CD4-positive, alpha-beta T cell treated with Interleukin-12 subunit alpha and Interleukin-12 subunit beta, for 1 hour (primary cell): Measurements from ENCODE around the gene ZNF345.

Source experiments
- DNase-seq: peaks from one replicate; pipeline ENCODE4 v3.0.0-alpha.2; 2020

Gene ZNF345

DNA sequence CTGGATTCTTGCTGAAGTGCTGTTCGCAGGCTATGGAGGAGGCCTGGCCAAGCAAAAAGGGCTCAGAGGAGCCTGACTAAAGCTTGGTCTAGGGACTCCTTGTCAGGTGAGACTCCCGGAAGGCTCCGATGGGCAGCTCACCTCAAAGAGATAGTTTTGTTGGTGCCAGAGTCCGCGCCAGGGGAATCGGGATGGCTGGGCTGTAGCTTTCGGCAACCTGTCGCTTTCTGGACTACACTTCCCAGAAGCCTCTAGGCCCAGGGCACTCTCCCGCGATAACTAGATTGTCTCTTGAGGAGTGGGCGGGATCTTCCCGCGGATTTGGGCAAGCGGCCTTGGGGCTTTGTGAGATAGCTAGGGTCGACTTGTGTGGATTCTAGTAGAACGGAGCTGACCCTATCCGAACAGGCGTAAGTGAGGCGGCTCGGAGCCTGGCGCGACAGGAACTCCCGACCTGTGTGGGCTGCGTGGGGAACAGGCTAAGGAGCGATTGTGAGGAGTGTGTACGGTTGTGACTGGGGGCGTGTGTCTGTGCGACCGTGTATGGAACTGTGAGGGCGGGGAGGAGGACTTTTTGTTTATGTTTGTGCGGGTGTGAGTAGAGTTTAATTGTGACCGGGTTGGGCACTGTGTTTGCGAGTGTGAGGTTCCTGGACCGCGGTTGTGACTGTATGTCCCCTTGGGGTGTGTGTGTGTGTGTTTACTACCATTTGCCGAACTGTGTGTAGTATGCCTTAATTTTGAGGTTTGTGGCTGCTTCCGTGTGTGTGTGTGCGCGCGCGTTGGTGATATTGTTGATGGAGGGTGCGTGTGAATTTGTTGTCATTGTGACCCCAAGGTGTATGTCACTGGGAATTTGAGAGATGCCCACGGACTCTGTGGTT, at the start of gene ZNF345:
TSS of gene ZNF345 (plus strand) at position 318 of the 884 bp plus-strand sequence. CDS start 25,955 bp downstream, outside the sequence.
- peak; percentile 91 for DNase-seq

DNA sequence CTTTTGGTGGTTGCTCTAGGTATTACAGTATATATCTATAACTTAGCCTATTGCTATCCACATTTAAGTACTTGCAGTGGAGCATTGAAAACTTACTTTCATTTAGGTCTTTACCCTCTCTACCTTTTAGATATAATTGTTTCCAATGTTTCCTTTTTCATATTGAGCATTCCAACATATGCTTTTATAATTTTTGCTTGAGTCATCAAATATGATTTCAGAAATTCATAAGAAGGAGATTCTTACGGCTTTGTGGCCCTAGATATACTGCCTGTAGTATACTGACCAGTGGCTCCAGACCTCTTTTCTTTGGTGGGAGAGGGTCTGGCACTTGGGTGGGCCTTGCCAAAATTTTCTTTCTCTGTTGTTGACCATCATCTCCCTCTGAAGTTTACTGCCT, 45.3 kb upstream of the ZNF345 start:
- DNase-seq = no peak

DNA sequence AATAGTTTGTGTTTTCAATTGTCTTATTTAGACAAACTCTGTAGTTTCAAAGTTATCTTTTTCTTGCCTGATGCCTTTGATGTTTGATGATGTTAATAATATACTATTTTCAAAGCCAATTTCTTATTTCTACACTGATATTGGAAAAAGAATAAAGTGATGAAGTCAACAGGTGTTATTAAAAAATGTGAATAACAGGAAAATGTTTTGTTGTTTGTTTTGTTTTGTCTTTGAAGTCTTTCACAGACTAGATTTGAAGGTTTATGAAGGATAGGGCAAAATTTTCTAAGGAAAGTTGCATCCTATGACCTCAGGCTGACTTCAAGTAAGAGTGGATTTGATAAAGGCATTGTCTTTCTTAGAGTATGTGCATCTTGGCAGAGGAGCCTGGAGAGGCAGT, 43.6 kb upstream of the ZNF345 start:
- no peak for DNase-seq

DNA sequence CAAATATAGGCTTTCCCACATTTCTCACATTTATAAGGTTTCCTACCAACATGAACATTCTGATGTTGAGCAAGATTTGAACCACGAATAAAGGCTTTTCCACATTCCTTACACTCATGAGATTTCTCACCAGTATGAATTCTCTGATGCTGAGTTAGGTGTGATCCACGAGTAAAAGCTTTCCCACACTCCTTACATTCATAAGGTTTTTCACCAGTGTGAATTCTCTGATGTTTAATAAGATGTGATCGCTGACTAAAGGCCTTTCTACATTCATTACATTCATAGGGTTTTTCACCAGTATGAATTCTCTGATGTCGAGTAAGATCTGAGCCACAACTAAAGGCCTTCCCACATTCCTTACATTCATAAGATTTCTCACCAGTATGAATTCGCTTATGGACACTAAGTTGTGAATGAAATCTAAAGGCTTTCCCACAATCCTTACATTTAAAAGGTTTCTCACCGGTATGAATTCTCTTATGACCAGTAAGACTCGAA, 31.5 kb upstream of the ZNF345 start:
- DNase-seq = no peak

DNA sequence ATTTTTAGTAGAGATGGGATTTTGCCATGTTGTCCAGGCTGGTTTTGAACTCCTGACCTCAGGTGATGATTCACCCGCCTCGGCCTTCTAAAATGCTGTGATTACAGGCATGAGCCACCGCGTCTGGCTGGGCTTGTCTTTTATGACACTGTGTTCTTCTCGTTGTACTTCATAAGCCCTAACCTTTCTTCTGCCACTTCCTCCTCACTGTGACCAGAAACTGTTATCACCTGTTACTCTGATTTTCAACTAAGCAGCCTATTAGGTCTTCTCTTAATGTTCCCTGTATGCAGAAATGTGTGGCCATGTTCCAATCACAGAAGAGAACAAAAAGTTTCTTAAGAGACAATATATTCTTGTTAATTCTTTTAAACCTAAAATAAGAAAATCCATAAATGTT, 28.9 kb upstream of the ZNF345 start:
- DNase-seq = no peak

DNA sequence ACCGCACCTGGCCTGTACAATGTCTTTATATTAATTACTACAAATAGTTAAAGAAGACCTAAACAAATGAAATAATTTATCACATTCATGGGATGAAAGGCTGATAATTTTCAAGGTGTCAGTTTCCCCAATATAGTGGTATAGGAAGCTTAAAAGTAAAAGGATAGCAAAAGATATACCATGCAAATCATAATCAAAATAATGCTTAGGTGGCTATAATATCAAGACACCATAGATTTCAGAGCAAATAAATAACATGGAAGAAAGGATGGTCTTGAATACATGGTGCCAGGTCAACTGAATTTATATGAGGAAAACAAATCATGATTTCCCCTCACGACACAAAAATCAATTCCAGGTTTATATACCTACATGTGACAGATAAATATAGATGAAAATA, 17.2 kb upstream of the ZNF345 start:
- DNase-seq = no peak

DNA sequence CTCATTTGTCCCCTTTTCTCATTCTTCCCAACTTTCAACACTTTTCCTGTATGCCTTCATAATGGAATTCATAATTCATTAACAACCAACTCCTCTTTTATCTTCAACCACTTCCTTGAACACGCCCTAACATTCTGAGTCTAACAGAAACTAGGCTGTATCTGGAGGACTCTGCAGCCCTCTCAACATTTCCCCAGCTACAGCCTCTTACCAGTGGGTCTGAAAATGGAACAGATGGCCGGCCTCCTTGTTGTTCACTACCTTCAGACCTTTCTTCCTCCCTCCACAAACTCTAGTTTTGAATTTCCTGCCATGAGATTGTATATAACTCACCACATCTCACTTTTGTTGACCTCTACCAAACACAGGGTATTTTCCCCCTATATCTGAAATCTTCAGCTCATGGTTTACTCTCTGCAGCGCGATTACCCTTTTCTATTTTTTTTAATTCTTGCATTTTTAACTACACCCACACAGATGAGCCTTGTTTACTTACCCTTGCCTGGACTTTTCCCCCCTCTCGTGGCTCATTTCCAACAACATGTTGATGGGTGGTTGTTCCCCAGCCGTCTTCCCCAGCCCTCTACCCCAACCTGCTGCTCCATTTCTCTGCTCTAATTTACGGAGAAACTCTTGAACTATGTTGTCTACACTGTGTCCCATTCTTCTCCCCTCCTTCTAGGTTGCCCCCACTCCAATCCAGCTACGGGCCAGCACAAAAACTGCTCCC, 13.3 kb upstream of the ZNF345 start:
- peak; percentile 13 for DNase-seq

DNA sequence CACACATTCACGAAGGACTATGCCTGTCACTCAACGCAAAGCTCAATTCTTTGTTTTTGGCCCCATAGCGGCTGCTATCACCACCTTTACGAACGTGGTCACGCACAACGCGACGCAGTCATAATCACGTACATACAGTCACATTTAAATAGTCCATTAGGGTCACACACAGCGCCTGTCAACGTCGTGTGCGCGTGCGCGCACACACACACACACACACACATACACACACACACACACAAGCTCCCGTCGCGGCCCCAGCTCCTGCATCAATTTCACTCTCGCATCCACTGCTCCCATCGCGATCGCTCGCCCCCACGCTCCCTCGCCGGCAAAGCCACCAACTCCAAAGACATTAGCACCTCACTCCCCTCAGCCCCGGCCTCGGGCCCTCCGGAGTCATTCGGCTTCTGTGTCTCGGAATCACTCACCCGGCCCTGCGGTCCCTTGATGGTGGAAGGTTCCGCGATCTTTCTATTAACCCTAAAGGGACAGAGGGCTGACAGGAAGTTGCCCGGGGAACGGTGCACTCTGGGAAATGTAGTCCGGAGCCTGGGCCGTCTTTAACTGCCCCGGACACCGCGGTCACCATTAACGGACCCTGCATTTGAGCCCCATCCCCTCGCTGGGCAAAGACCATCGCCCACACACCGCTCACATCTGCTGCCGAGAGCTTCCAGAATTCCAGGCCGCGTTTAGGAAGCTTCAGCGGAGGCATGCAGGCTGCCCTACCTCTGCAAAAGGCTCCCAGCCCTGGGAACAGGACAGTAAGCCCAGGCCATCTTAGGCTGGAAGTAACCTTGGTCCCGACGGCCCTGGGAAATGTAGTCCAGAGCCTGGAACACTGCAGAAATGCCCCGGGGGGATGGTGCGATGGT, 12.5 kb upstream of the ZNF345 start, which contains the start of gene ZNF790:
TSS of gene ZNF790 (minus strand) at position 482 of the 878 bp plus-strand sequence. CDS start 12,768 bp downstream, outside the sequence.
- peak; percentile 89 for DNase-seq

DNA sequence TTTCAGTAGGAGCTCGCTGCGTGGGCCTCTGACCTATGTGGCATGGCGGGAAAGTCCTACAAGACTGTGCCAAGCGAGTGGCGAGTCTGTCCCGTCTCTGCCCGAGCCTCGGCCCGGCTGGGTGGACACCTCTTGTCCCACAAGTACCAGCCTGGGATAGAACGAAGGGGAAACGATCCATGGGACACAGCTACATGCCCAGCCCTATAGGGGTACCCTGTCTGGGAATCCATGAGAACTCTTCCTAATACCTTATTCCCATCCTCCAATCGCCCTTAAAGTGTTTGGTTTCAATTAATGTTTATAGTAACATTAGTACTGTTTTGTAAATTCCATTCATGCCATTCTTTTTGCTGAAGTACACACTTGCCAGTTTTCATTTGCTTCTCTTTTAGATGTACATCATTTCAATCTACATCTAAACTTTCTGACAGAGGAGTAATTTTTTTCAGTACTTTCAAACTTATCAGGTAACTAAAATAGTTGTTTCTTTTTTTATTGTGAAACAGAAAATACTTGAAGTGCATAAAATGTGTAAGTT, 11.8 kb upstream of the ZNF345 start:
- no peak for DNase-seq

DNA sequence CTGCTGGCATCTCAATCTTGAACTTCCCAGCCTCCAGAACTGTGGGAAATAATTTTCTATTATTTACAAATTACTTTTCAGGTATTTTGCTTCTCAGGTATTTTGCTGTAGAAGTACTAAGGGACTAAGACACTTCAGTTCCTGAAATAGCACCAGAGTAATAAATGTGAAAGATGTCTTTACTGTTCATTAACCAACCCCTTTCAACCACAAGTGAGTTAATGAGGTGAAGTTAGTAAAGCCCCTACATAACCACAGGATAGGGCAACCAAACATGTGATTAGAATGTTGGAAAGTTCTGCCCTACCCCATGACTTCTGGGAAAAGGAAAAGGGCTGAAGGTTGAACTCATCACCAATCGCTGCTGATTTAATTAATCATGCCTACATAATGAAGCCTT, 2.7 kb upstream of the ZNF345 start:
- DNase-seq = no peak

DNA sequence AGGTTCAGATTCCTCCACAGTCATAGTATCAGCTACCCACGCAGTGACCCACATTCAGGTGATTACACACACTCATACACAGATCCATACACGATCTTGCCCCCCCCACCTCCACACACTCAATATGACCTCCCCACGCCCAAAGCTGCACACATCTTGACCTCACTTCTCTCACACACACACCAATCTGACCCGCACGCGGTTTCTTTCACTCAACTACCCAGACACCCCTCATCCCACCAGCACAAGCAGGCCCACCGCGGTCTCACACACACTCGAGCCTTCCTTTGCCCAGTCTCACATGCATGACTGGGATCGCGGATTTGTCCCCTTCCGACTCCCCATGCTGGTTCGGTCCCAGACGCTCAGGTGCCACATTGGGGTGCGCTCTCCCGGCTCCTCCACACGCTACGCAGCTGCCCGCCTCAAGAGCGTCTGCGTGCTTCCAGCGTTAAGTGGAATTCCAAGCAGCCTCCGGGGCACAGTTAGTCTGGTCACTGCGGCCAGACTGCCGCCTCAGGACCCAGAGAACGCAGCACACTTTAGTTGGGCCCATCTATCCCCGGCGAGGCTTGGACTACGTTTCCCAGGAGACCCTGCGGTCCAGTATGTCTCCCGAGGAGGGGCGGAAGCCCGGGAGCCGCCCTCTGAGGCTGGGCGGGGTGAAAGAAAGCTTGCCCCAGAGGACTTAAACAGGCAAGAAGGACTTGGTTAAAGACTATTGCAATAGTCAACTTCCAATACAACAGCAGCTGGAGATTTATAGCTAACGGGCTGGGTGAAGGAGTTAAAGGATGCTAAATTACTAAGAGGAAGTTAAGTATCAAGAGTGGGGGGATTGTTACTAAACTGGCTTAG, 746 bp upstream of the ZNF345 start:
- peak; percentile 90 for DNase-seq

DNA sequence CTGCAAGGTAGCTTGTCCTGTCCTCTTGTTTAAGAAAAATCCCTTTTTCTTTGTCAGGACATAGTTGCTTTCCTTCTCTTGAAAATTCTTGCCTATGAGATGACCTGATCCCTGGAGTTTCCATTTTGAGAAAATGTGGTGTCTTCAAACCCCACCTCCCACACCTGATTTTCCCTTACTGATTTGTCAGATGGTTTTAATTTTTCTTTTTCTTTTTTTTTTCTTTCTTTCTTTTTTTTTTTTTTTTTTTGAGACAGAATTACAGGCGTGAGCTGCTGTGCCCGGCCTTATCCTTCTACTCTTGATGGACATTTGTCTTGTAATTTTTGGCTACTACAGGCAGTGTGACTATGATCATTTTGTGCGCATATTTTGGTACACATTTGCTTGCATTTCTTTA, 1.2 kb downstream of the ZNF345 start:
- DNase-seq = no peak

DNA sequence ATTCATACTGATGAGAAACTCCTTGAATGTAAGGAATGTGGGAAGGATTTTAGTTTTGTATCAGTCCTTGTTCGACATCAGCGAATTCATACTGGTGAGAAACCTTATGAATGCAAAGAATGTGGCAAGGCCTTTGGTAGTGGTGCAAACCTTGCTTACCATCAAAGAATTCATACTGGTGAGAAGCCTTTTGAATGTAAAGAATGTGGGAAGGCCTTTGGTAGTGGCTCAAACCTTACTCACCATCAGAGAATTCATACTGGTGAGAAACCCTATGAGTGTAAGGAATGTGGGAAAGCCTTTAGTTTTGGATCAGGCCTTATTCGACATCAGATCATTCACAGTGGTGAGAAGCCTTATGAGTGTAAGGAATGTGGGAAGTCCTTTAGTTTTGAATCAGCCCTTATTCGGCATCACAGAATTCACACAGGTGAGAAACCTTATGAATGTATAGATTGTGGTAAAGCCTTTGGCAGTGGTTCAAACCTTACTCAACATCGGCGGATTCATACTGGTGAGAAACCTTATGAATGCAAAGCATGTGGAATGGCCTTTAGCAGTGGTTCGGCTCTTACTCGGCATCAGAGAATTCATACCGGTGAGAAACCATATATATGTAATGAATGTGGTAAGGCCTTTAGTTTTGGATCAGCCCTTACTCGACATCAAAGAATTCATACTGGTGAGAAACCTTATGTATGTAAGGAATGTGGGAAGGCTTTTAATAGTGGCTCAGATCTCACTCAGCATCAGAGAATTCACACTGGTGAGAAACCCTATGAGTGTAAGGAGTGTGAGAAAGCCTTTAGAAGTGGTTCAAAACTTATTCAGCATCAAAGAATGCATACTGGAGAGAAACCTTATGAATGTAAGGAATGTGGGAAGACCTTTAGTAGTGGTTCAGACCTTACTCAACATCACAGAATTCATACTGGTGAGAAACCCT, 26.6 kb downstream of the ZNF345 start:
- no peak for DNase-seq

DNA sequence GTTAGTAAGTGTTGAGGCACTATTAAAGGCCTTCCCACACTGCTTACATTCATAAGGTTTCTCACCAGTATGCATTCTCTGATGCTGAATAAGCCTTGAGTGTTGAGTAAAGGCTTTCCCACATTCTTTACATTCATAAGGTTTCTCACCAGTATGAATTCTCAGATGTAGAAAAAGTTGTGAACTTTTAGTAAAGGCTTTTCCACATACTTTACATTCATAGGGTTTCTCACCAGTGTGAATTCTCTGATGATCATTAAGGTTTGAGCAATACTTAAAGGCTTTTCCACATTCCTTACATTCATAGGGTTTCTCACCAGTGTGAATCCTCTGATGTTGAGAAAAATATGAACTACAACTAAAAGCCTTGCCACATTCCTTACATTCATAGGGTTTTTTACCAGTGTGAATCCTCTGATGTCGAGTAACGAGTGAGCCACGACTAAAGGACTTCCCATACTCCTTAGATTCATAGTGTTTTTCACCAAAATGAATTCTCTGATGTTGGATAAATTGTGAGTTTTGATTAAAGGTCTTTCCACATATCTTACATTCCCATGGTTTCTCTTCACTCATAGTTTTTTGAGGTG, 41.2 kb downstream of the ZNF345 start:
- DNase-seq = no peak

DNA sequence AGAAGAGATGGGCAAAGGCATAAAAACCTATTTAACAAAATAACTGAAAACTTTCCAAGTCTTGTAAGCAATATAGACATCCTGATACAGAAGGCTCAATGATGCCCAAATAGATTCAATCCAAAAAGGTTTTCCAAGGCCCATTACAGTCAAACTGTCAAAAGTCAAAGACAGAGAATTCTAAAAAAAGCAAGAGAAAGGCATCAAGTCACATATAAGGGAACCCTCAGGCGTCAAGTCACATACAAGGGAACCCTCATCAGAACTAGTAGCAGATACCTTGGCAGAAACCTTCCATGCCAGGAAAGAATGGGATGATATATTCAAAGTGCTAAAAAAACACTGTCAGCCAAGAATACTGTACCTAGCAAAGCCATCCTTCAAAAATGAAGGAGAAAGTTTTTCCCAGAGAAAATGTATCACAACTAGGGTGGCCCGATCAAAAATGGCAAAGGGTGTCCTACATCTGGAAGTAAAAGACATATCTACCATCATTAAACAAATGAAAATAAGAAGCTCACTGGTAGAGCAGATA, 44.2 kb downstream of the ZNF345 start:
- DNase-seq = no peak

DNA sequence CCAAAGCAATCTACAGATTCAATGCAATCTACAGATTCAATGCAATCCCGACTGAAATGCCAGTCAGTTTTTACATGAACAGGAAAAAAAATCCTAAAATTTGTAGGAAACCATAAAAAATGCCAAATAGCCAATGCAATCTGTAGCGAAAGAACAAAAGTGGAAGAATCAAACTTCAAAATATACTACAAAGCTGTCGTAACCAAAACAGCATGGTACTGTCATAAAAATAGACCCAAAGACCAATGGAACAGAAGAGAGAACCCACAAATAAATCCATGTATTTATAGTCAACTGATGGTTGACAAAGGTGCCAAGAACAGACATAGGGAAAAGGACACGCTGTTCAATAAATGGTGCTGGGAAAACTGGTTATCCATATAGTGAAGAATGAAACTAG, 47.7 kb downstream of the ZNF345 start:
- no peak for DNase-seq

DNA sequence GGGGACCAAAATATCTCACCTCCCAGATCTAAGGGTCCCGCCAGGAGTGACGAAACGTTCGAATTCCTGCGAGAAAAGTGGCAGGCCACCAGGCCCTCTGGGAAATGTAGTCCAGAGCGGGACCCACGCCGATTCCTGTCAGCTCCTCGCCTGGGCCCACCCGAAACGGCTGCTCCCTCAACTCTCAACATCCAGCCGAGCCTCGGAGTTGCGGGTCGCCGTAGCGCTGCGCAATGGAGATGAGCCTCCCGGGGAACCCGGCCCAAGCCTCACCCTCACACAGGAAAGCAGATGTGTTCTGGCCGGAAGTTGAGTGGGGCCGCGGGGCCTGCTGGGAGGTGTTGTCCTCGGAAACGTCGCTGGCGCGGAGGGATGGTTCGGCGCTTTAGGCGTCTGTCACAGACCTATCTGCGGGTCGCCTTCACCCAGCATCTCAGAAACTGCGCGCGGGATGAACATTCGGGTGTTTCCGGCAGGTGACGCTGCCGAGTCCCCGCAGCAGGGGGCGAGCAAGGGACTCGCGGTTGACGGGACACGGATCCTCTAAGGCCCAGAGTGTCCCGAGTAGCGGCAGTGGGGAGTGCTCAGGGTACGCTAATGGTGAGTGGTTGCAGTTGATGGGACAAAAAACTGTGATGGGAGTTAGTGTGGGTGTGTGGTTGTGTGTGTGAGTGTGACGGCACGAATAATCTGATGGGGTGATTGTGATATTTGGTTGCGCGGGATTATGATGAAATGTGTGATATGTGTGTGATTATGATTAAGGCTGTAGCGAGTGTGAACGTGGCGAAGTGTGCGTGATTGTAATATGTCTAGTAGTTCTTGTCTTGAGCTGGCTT, 65.5 kb downstream of the ZNF345 start, which contains the start of the genes ZNF568 and ZNF829:
TSS of gene ZNF568 (plus strand) at position 341 of the 839 bp plus-strand sequence. CDS start 6,439 bp downstream, outside the sequence.
TSS of gene ZNF829 (minus strand) at position 300 of the 839 bp plus-strand sequence. CDS start 1,124 bp downstream, outside the sequence.
- peak; percentile 95 for DNase-seq

DNA sequence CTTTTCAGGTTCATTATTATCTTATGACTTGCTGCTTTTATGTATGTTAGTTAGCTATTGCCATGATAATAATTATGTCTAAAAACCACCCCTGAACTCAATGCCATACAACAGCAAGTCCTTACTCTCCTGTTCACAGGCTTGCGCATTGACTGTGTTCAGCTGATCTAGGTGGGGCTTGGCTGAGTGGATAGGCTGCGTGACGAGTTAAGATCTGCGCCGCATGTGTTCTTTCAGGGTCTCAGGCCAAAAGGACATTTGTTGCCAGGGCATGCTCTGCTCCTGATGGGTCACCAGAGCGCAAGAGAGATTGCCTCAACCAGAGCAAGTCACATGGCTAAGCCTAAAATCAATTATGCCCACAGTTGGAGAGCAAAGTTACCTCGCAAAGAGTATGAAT, 66.3 kb downstream of the ZNF345 start:
- DNase-seq = no peak
